LoVo (cell line): ENCODE results near the gene PYGM.

Source experiments
- DNase-seq: peaks from one replicate; pipeline ENCODE4 v3.0.0-alpha.2; 2016; ENCODE audit warnings: low spot score

The PYGM gene

DNA sequence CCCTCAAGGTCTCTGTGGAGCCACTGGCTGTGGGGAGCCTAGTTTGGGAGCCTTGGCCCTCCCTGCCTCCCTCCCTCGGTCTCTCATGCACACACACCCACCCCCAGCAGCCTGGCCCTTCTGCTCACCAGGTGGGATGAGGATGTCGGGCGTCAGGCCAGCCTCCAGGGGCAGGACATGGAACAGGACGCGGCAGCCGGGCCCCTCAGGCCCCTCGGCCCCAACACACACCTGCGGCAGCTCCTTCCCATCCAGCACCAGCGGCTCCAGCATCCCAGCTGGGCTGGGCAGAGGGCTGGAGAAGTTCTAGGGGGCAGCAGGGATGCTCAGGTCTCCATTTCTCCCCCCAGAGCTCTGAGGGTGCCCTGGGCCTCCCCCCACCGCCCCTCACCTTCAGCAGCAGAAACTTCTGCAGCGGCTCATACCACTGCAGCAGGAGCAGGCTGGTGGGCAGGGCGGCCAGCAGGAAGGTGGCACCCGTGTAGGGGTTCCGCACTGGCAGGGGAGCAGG is 32.1 kb upstream of the PYGM start:
- DNase-seq: no peak

- no peak for DNase-seq
Measured at GRCh38 chr11:64790205-64791095, 30.7 kb upstream of the PYGM start.

DNA sequence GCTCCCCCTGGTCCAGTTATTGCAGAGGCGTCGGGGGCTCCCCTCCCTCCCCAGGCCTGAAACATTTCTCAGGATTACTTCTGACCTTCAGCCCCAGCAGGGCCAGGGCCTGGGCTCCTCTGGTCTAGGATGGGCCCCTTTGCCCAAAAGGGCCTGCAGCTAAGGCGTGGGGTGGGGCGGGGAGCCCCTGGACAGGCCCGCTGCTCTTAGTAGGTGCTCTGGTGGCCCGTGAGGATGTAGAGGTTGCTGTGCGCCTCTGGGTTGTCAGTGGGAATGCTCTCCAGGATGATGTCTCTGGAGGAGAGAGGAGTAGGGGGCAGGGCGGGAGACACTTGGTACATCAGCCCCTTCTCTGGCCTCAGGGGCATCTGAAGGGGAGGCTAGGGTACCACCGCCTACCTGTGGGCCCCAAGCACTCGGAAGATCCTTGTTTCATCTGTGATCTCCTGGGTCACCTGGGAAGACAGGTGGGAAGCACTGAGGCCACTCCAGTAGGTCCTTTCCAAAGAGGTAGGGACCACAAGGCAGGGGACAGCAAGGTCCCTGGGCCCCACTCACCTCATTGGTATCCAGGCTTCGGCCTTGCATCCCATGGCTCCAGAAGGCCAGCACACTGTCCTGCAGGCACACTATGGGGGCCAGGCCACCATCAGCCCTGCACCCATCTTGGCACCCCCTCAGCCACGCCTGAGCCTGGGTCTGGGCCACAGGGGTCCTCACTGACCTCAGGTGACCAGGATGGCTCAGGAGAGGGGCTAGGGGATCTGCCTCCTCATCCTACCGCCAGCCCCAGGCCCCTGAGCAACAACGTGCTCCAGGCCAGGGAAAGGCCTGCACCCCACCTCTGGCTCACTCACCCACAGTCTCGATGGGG is 29.8 kb upstream of the PYGM start:
- DNase-seq: no peak

GRCh38 chr11:64788321-64789215 is 28.8 kb upstream of the PYGM start:
- no peak for DNase-seq

DNA sequence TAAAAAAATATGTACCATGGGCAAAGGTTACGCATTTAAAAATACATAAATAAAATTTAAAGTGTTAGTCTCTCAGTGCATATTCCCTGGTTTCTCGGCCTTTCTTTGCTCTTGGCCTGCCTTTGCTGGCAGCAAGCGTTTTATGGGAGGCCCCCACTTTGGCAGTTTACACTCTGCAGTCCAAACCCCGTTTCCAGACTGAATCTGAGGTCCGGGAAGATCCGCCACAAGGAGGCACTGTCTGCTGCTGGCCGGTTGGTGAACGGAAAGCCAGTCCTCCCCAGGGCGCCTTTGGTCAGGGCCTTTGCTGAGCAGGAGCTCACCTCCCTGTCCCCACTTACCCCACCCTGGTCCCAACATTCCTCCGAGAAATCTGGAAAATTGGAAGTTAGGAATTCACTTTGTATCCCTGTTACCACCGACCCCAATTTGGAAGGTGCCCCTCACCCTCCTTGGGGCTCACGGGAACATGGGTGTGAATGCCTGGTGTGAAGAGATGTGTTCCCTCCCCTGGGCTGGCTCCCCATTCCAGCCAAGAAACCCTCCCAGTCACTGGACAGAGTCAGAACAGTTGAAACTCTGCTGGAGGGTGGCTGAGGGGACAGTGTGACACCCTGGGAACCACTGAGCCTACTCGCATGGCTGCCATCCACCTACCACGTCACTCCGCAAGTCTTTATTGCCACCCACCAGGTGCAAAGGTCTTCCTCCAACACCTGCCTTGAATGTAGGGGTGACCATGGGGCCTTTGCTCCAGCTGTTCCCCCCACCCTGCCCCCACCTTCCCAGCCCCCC is 27.9 kb upstream of the PYGM start:
- peak; percentile 18 for DNase-seq

DNA sequence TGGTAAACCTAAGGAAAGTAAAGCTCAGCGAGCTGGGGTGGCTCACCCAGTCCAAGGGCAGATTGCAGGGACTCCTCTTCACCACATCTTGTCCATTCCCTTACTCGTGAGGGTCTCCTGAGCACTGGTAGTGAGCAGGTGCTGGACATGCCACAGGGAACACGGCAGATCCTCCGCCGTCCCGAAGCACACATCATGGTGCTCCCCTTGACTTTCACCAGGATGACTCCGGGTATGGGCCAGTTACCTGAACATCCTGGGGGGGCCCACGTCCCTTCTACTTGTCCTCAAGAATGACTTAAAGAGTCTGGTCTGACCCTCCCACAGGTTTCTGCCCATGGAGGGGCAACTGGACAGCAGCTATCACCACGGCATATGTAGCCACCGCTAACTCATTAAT is 26.5 kb upstream of the PYGM start:
- no peak for DNase-seq

DNA sequence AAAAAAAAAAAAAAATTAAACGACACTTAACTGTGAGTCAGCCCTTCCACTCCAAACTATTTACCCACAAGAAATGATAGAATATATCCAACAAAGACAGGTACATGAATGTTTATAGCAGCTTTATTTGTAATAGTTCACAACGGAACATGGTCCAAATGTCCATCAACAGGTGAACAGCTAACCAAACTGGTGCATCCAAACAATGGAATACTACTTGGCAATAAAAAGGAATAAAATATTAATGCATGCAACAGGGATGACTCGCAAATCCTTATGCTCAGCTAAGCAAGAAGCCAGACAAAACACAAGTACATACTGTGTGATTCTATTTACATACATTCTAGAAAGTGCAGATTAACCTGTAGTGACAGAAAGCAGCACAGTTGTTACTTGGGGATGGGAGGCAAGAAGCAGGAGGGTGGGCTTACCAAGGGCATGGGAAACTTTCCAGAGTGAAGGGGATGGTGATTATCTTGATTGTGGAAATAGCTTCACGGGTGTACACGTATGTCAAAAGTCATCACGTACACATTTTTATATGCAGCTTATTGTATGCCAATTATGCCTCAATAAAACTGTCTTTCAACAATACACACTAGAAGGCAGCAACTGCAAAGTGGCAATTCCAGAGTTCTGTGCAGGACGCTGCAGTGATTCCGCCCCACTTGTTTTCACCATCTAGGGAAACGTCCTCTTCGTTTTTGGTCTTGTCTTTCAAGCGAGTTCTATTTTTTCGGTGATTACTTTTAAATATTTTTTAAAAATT is 25.2 kb upstream of the PYGM start:
- no peak for DNase-seq

- DNase-seq: peak; percentile 99
Measured at GRCh38 chr11:64778473-64779298, 18.9 kb upstream of the PYGM start, which contains the start of gene SF1. Gene SF1 (minus strand): TSS chr11:64778542. CDS start chr11:64778392, 150 bp downstream.

- DNase-seq: no peak
Measured at GRCh38 chr11:64778223-64778472, 18.4 kb upstream of the PYGM start.

GRCh38 chr11:64777449-64778222 is 17.9 kb upstream of the PYGM start:
- peak; percentile 77 for DNase-seq

DNA sequence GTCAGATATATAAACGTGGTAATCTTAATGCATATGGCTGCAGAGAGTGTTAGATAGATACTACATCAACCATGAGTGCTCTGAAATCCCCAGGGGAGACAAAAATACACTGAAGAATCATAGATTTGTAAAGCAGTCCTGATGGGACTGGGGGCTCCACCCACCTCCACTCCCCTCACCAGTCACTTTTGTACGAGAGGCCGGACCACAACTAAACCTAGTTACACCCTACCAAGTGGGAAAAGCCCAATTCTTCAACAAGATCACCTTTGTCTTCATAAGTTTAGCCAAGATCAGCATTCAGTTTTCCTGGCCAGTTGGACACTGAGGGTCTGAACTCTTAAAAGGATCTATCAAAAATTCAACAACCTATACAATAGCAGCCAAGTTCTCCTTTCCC is 17.1 kb upstream of the PYGM start:
- DNase-seq: no peak

DNA sequence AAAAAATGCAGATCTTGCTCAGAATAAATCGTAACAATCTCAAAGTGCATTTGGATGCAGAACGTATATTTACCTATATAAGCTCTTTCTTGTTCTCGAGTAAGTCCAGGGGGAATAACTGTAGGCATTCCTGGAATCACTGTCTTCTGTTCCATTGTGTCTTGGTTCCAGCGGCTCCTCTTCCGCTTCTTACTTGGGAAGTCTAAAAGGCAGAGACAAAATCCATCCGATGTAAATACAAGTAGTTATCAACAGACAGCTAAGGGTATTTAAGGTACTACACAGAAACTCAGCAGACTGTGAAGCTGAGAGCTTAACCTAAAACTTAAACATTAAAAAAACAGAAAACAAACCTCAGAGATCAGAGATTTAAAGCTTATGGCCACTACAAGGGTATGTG is 16.7 kb upstream of the PYGM start:
- no peak for DNase-seq

DNA sequence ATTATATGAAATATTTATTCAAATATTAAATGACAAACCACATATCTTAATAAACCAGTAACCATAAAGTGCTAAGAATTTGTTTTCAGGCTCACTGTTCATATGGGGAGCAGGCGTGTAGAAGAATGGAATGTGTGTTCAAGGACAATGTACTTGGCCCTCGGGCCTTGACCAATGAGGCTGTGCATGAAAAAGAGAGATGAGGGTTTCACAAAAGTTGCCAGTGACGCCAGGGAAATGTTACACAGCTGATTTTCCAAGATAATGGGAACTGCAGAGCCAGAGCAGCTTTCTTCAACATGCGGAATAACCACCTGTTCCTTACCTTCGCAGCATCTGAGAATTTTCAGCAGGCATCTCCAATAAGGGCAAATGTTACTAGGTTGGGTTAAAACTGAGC is 14.4 kb upstream of the PYGM start:
- no peak for DNase-seq

DNA sequence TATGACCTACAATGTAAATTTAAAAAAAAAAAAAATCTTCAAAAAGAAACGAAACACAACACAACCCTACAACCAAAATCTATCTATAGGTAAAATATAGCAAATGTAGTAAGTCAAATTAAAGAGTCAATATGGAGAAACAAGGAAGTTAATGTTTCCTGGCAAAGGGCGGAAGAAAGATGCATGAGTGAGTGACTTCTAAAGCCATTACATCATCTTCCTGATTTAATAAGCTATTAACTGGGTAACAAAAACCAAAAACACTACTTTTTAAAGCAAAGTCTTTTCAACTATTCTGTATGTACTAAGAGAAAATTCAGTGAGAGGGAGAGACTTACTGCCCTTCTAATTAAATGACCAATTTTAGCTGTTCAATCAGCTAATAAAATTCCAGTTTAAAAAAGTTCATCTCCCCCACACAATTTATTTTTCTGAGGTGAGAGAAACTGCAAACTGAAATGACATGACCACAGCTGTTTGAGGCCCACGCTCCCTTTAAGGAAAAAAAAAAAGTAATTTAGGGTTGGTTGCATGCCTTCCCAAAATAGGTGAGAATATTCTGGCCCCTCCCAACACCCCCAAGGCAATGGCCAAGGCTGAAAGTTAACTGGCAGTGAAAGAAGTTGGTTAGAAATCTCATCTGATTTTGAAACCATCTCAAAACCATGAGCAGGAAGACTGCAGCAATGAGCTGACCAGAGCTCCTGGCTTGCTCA is 12.7 kb upstream of the PYGM start:
- no peak for DNase-seq

DNA sequence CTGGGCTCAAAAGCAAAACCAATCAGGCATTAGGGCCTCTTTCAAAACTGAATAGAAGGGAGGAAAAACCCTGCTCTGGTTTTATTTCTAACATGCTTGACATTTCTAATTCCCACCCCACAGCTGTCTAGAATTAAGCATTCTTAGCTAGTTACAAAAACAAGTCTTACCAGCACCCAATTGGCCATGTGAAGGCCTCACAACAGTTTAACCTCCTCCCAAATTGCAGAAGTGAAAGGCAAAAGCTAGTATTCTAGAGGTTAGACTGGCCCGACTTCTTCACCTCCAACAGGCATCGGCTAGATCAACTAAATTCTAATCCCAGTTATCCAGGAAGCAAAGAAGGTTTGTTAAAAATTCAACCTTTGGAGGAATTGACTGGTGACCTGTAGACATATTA is 12.1 kb upstream of the PYGM start:
- no peak for DNase-seq

DNA sequence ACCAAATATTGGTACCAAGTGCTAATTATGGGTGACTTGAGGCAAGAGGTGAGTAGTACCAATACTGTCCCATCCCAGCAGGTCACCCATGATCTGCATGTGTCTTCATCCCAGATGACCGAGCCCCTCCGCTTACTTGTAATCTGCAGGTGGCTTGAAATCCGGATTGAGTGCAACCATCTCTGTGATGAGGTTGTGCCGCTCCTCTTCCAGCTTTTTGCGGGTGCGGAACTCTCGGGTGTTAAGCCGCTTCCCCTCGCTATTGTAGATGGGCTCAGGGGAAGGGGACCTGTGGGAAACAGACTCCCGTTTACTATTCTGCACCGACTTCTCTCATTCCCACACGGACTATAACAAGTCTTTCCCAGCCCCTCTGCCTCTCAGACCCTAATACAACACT is 10.3 kb upstream of the PYGM start:
- DNase-seq: no peak

DNA sequence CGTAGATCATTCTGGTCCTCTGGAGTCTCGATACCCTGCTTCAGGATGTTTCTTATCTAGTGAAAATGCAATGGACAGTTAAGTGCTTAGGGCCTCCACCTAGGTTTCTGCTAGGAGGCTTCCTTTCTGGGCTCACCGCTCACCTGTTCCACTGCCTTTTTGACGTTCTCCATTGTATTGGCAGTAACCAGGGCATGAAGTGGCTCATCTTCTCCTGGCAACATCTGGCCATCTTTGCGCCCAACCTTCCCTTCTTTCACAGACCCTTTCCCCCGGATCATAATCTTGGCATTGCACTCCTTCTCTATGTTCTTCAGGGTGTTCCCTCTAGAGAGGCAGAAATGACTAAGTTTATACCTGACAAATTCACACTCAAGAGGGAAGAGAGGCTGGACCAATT is 9.5 kb upstream of the PYGM start:
- DNase-seq: no peak

DNA sequence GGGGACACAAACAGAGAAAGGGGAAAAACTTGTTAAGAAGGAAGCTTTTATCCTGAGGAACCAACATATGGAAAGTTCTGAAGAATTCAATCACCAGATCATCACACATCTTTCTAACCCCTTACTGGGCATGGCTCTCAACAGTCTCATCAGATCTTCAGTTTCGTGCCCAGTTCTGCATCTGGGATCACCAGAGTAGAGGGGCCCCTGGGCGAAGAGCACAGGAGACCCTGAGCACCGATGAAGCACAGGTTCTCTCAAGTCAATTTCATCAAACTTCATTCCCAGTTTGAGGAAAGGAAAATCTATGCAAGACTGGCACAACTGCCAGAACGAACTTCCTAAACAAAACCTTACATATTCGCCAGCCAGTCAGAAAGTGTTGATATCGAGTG is 8.5 kb upstream of the PYGM start:
- DNase-seq: no peak
